GM18951 (cell line): ENCODE measurements around the gene ANXA2R.
"Not testable (repeated sequence)": the region's sequence is repeated elsewhere in the genome, so short reads cannot be mapped to it uniquely, and the experiment has no call there.

Experiments used
- POLR2A ChIP-seq: IDR thresholded peaks from 4 replicates; pipeline ENCODE4 v1.6.1; 2011; ENCODE audit warnings: mild to moderate bottlenecking; ENCODE audit not compliant: insufficient read length, insufficient read depth; ENCODE audit errors: extremely low read depth
- in situ Hi-C: fragments of 300-500 bp; cut with MboI; formaldehyde crosslinking; loops from one replicate; pipeline ENCODE4 v1.12.0; 2022; ENCODE audit warnings: low sequenced_read_pairs, mixed read lengths, inconsistent platforms; ENCODE audit not compliant: unreplicated experiment

Gene ANXA2R

DNA sequence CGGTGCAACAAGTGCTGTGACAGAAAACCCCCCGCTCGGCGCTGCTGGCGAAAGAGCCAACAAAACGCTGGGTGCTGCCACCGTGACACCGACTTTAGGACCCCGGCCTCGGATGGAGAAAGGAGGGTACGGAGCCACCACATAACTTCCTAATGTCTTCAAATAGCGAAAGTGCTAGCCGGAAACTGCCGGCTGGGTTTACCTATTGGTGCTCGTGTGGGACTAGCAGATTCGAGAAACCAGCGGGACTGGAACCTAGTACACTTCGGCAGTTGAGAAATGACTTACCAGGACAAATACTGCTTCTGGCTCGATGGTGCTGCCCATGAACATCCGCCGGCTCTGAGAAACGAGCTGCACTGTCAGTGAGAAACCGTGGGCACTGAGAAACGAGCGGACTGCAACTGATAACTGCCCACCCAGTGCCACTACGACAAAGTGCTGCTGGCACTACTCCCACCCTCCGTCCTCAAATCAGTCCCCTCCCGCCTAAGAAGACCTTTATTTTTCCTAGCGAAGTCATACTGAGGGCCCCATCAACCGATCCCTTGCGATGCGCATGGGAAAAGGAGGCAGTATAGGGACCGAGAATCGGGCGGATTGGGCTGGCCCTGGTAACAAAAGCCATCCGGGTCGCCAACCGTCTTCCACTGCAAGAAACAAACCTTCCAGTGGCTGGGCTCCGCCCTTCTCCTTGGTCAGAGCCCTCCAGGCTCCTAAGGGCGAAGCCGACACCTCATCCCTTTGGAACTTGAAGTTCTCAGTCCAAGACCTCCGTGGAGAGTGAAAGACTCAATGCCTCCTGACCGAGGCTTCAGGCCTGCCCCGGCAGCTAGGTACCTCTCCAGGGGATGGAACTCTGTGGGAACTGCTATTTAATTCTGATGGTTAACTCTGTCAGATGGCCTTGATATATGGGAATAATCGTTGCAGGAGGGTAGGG, 27.0 kb upstream of the ANXA2R start:
- in situ Hi-C loops = no loop called here
- TF ChIP-seq POLR2A = peak; percentile 63

DNA sequence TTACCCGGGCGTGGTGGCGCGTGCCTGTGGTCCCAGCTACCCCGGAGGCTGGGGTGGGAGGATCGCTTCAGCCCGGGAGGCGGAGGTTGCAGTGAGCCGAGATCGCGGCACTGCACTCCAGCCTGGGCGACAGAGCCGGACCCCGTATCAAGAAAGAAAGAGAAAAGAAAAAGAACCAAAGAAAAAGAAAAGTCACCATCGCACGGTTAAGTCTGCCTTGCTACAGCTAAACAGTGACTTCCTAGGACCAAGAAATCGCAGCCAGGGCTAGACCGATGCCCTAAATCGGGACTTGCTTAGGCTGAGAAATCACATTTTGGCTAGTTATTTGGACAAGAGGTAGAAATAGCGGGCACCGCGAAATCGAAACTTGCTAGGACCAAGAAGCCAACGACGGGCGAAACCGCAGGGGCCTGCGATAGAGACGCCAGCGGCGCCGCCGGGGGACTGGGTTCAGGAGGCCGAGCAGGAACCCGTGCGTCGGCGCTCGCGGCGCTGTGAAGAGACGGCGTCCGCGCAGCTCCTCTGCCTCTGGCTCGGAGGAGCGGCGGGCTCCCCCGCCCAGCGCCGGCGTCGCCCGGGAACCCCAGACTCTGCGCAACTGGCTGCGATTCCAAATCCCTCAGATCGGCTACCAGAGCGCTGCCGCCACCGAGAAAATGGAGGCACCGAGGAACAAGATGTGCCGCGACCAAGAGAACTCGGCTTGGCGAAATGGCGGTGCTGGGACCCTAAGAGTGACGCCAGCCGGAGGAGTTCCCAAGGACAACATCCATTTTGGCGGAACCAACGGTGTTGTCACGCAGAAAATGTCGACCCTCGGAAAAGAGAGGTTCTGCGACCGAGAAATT, 26.1 kb upstream of the ANXA2R start:
- TF ChIP-seq POLR2A = peak; percentile 55
- in situ Hi-C loops = no loop called here

DNA sequence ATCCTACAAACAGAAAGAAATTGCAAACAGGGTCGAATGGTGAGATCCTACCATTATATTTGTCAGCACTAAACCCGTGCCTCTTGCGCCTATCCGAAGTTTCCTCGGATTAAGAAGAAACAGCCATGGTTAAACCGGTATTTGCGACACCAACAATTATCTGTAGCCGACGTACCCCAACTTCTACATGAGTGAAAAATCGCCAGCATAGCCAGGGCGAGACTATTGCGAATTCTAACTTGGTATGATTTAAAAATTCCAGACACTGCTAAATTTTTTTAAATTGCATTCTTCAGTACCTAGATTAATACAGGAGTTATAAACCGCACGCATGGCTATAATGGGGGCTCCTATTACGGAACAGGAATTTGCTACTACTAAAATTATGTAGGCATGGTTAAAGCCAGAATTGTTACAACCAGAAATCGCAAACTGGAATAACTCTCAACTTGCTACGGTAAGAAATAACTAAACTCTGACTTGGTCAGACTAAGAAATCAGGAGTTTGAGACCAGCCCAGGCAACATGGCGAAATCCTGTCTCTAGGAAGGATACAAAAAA, 25.3 kb upstream of the ANXA2R start:
- TF ChIP-seq POLR2A = no peak
- in situ Hi-C loops = no loop called here

DNA sequence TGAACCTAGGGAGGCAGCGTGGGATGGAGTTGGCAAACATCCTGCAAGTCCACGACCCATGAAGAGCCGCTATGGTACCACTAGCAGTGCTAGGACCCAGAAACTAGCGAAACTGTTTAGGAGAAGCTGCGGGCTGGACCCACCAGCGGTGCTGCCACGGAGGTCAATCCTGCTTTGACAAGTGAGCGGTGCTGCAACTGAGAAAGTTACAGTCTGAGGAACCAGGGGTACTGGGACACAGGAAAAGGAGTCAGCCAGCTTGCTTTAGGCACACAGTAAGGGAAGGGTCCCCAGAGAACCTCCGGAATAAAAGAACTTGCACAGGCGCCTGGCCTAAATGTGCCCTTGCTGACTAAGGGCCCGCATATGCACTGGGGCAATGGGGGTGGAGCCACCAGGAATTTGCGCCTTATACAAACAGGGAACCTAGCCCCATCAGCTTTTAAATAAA, 23.6 kb upstream of the ANXA2R start:
- no peak for TF ChIP-seq POLR2A
- in situ Hi-C loops = no loop called here

DNA sequence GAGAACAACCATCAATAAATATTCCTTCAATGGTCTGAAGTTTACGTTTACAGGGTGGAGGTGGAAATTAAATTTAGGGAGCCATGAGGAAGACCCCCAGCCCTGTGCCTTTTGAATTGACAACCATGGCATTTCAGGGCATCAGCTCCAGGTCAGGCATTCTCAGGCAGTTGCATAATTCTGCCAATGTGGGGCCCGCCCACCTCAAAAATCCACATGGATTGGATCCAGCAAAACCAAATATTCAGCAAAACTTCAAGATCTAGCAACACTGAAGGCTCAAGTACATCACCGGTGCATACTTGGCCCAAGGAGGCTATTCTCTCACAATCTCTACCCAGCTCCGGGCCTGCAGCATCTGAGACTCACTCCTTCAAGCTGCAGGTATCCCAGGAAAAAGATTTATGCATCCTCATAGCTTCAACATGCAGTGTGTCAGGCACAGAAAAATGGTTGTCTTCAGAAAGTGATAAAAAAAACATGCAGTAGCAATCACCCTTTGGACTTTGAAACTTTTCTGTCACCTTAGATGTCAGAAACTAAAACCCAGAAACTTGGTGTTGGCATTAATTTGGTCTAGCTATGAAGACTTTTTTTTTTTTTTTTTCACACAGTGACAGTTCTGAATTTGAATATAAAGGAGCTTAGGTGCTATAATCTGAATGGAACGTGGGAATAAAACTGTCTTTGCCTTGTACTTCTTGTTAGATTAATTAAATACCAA, 21.4 kb upstream of the ANXA2R start:
- TF ChIP-seq POLR2A = no peak
- in situ Hi-C loops = no loop called here

DNA sequence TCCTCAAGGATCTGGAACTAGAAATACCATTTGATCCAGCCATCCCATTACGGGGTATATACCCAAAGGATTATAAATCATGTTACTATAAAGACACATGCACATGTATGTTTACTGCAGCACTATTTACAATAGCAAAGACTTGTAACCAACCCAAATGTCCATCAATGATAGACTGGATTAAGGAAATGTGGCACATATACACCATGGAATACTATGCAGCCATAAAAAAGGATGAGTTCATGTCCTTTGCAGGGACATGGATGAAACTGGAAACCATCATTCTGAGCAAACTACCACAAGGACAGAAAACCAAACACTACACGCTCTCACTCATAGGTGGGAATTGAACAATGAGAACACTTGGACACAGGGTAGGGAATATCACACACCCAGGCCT, 19.9 kb upstream of the ANXA2R start:
- in situ Hi-C loops = not testable (repeated sequence)

- in situ Hi-C loops = not testable (repeated sequence)
These were observed 15.0 kb upstream of the ANXA2R start for GRCh38 chr5:43055098-43055497.

DNA sequence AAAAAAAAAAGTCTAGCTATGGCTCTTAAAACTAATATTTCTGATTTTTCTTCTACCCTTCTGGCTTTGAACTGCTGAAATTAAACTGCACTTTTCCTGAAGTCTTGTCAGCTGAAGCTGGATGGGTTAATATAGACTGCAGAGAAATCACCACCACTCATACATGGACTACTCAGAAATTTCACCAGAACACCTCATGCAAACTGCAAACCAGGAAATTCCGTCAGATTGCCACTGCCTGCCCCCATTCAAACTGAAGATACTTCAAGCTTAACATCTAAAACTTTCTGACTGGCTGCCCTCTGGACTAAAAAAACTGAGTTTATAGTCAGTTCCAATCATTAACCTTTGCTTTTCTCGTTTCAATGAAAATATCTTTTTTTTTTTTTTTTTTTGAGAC, 11.6 kb upstream of the ANXA2R start:
- in situ Hi-C loops = no loop called here
- TF ChIP-seq POLR2A = no peak

DNA sequence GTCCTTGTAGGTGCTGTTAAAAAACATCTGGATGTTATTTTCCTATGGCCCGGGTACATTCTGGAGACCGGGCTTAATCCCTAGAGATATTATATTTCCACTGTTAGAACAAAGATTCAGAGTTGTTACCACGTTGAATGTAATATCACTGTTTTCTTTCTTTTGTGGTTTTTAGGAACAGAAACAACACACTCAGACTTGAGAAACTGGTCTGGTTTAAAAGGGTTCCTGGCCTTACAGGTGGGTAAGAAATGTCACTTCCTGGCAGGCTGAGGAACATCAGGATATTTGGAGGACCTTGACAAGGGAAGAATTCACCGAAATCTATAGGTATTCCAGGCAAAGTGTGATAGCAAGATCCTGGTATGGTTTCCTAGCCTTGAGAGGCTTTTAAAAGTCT, 10.3 kb upstream of the ANXA2R start:
- in situ Hi-C loops = no loop called here
- no peak for TF ChIP-seq POLR2A

- TF ChIP-seq POLR2A = no peak
- in situ Hi-C loops = no loop called here
These were observed 9.1 kb upstream of the ANXA2R start for GRCh38 chr5:43049236-43049635.

DNA sequence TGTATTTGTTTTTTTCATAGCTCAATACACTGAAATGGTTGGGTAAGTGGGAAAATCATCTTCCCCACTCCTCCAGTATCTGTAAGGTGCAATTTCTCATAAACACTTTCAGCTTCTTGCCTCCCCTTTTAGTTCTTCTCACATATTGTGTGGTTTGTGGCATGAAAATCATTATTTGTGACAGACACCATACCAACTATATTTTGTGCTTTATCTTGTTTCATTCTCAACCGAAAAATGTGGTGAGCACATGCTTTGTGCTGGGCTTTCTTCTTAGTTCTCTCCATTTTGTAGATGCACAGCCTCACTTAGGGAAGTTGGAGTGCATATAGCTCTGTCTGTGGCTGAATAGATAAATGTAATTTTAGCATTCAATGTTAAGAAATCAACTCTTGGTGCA, 6.4 kb upstream of the ANXA2R start:
- in situ Hi-C loops = no loop called here
- no peak for TF ChIP-seq POLR2A

- in situ Hi-C loops = no loop called here
- TF ChIP-seq POLR2A = no peak
These were observed 5.1 kb upstream of the ANXA2R start for GRCh38 chr5:43045236-43045635.
